Occipital lobe (tissue), 2 donors: ENCODE data around the gene CTBP2. TPM values are rescaled to one million over a fixed set of nuclear protein-coding genes. Genes with fewer than 3 reads are reported as not detected.

Experiments used
- DNase-seq: peaks from one replicate; lab custom pipeline; 2025; lab: John Stamatoyannopoulos, UW
- total RNA-seq: library from RNA; depleted of rRNA; stranded (reverse); fragments of >200 nt; gene quantifications from one replicate; pipeline ENCODE4 v1.2.3, GENCODE V29; 2014

CTBP2 gene
- total RNA-seq, 1 donor from 2014 or later: 52.9 TPM

GRCh38 chr10:125144693-125145623 lies 15.4 kb downstream of the CTBP2 start:
- DNase-seq: peak; percentile 18

- no peak for DNase-seq
Measured at GRCh38 chr10:125144206-125144605, 16.2 kb downstream of the CTBP2 start.

GRCh38 chr10:125142946-125143345 lies 17.4 kb downstream of the CTBP2 start:
- no peak for DNase-seq

- no peak for DNase-seq
Measured at GRCh38 chr10:125141860-125142484, 18.4 kb downstream of the CTBP2 start.

GRCh38 chr10:125141150-125141859 lies 19.1 kb downstream of the CTBP2 start:
- no peak for DNase-seq

- DNase-seq: no peak
Measured at GRCh38 chr10:125140151-125140550, 20.2 kb downstream of the CTBP2 start.

GRCh38 chr10:125137601-125138438 lies 22.5 kb downstream of the CTBP2 start:
- no peak for DNase-seq

GRCh38 chr10:125136087-125136486 lies 24.3 kb downstream of the CTBP2 start:
- no peak for DNase-seq

- DNase-seq: no peak
Measured at GRCh38 chr10:125135771-125136035, 24.7 kb downstream of the CTBP2 start.

GRCh38 chr10:125134916-125135770 lies 25.2 kb downstream of the CTBP2 start:
- DNase-seq: no peak

GRCh38 chr10:125134483-125134848 lies 25.9 kb downstream of the CTBP2 start:
- DNase-seq: no peak

- DNase-seq: no peak
Measured at GRCh38 chr10:125133696-125134482, 26.5 kb downstream of the CTBP2 start.

- no peak for DNase-seq
Measured at GRCh38 chr10:125132344-125132743, 28.0 kb downstream of the CTBP2 start.

GRCh38 chr10:125130916-125131315 lies 29.4 kb downstream of the CTBP2 start:
- no peak for DNase-seq

GRCh38 chr10:125130260-125130659 lies 30.1 kb downstream of the CTBP2 start:
- DNase-seq: no peak

- DNase-seq: no peak
Measured at GRCh38 chr10:125129076-125129458, 31.3 kb downstream of the CTBP2 start.

- DNase-seq: no peak
Measured at GRCh38 chr10:125128397-125129075, 31.8 kb downstream of the CTBP2 start.

- DNase-seq: no peak
Measured at GRCh38 chr10:125127986-125128385, 32.4 kb downstream of the CTBP2 start.

GRCh38 chr10:125127110-125127509 lies 33.3 kb downstream of the CTBP2 start:
- DNase-seq: no peak
